Panc1 (cell line): Measurements from ENCODE around the gene R3HDML. TPM values are rescaled to one million over a fixed set of nuclear protein-coding genes. Genes with fewer than 3 reads are reported as not detected.

Source experiments
- ATAC-seq: fragments of 200-7000 bp; cut with Tn5 transposase; 2 replicates; pipeline ENCODE4 v1.9.1; 2020; ENCODE audit warnings: mild to moderate bottlenecking, moderate library complexity
- BruUV-seq: library from RNA; stranded (reverse); fragments of 400-500 nt; replicated peaks from 2 replicates; lab custom pipeline; 2021; lab: Mats Ljungman, UMichigan
- CTCF ChIA-PET: fragments of 300-600 bp; sonication (Branson Sonifier 250); formaldehyde crosslinking; loops from one replicate; lab custom pipeline; 2022; ENCODE audit warnings: antibody characterized with exemption; lab: Charles Lee
- POLR2A ChIA-PET: fragments of 300-600 bp; sonication (Branson Sonifier 250); formaldehyde crosslinking; loops from one replicate; lab custom pipeline; 2022; ENCODE audit warnings: antibody characterized with exemption; lab: Charles Lee
- DNase-seq: peaks from one replicate; pipeline ENCODE4 v3.0.0-alpha.2; 2010; ENCODE audit warnings: low read depth, low spot score
- H3K27ac ChIP-seq: 2 replicates; pipeline ENCODE4 v1.5.1; 2011; ENCODE audit warnings: mild to moderate bottlenecking, low read length, inconsistent platforms
- H3K27me3 ChIP-seq: fragments of 200-500 bp; sonication (Bioruptor generic); 2 replicates; pipeline ENCODE4 v1.6.0; 2014; ENCODE audit warnings: low read length, inconsistent platforms; ENCODE audit not compliant: control insufficient read depth, insufficient read depth
- H3K36me3 ChIP-seq: fragments of 200-500 bp; sonication (Bioruptor generic); 2 replicates; pipeline ENCODE4 v1.5.1; 2014; ENCODE audit warnings: inconsistent platforms, mild to moderate bottlenecking, low read length, moderate library complexity; ENCODE audit not compliant: control insufficient read depth, insufficient read depth
- H3K4me1 ChIP-seq: 2 replicates; pipeline ENCODE4 v1.5.1; 2011; ENCODE audit warnings: inconsistent platforms, mild to moderate bottlenecking, low read length, moderate library complexity; ENCODE audit not compliant: control insufficient read depth, insufficient read depth
- H3K4me3 ChIP-seq, 2 experiments: 2 replicates each; pipeline ENCODE4 v1.5.1; 2011 to 2012; ENCODE audit warnings: low read depth in 2 of 2, low read length in 2 of 2, mild to moderate bottlenecking in 2 of 2, inconsistent platforms in 1 of 2, moderate library complexity in 1 of 2
- H3K9me3 ChIP-seq: fragments of 200-500 bp; sonication (Bioruptor generic); 2 replicates; pipeline ENCODE4 v1.5.1; 2014; ENCODE audit warnings: low read depth, mild to moderate bottlenecking, inconsistent platforms, low read length, moderate library complexity; ENCODE audit not compliant: control insufficient read depth, insufficient read depth
- POLR2AphosphoS5 ChIP-seq: IDR thresholded peaks from 2 replicates; pipeline ENCODE4 v1.6.1; 2012; ENCODE audit warnings: mild to moderate bottlenecking, low read depth, low read length, moderate library complexity
- SIN3A ChIP-seq: IDR thresholded peaks from 2 replicates; pipeline ENCODE4 v1.6.1; 2012; ENCODE audit warnings: low read depth, mild to moderate bottlenecking, low read length, moderate library complexity, borderline replicate concordance; ENCODE audit not compliant: insufficient read depth
- TCF7L2 ChIP-seq: IDR thresholded peaks from 2 replicates; pipeline ENCODE4 v1.6.1; 2011; ENCODE audit warnings: mild to moderate bottlenecking, low read depth, low read length, inconsistent platforms
- in situ Hi-C: cut with HindIII; loops from 2 replicates; pipeline ENCODE4 v1.10.0; 2016; ENCODE audit warnings: low sequenced_read_pairs, low pct_unique_long_range_greater_than_20kb
- intact Hi-C: fragments of 100-400 bp; cut with micrococcal nuclease; formaldehyde crosslinking; loops from one replicate; pipeline ENCODE4 v1.10.0; 2022; ENCODE audit not compliant: unreplicated experiment
- total RNA-seq: library from RNA; stranded (reverse); gene quantifications from one replicate; pipeline ENCODE4 v1.2.1, GENCODE V29; 2021; ENCODE audit not compliant: unreplicated experiment
- TF ChIP-seq, protein P1 (sequence below), 2 experiments: IDR thresholded peaks; 2 replicates each; pipeline ENCODE4 v1.6.1; 2011 to 2012; ENCODE audit warnings: low read depth in 2 of 2, control low read depth in 1 of 2, low read length in 1 of 2, mild to moderate bottlenecking in 1 of 2, moderate library complexity in 1 of 2; ENCODE audit not compliant: insufficient read depth in 1 of 2
- TF ChIP-seq, protein P2 (sequence below): fragments of 450-650 bp; IDR thresholded peaks from 2 replicates; pipeline ENCODE4 v1.5.1; 2017; ENCODE audit warnings: mild to moderate bottlenecking

R3HDML gene
- total RNA-seq, 1 experiment from 2014 or later: not detected

DNA sequence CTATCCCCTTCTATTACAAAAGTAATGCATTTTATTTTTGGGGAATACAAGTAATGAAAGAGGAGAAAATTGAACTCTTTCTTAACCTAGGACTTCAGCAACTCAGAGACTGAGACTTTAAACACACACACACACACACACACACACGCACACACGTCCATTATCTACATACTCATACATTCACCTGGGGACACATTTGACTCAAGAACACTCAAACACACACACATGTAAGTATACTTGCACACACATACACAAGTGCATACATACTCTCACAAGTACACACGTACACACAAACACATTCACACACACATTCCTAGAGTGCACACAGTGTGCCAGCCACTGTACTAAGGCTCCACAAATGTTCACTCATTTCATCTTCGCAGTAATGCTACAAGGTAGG lies 2.1 kb upstream of the R3HDML start:
- Histone ChIP-seq H3K4me1 (no peaks in the 10 kb centered on the region), H3K4me3 (no peak overlapping the region), H3K27ac (no peak overlapping the region), H3K36me3 (no peaks in the 10 kb centered on the region), H3K27me3 (no peaks in the 10 kb centered on the region), H3K9me3 (no peaks in the 10 kb centered on the region)
- ChIA-PET CTCF (no interaction called here), POLR2A (no interaction called here)
- no peak for TF ChIP-seq SIN3A
- TF ChIP-seq, protein P1, sequence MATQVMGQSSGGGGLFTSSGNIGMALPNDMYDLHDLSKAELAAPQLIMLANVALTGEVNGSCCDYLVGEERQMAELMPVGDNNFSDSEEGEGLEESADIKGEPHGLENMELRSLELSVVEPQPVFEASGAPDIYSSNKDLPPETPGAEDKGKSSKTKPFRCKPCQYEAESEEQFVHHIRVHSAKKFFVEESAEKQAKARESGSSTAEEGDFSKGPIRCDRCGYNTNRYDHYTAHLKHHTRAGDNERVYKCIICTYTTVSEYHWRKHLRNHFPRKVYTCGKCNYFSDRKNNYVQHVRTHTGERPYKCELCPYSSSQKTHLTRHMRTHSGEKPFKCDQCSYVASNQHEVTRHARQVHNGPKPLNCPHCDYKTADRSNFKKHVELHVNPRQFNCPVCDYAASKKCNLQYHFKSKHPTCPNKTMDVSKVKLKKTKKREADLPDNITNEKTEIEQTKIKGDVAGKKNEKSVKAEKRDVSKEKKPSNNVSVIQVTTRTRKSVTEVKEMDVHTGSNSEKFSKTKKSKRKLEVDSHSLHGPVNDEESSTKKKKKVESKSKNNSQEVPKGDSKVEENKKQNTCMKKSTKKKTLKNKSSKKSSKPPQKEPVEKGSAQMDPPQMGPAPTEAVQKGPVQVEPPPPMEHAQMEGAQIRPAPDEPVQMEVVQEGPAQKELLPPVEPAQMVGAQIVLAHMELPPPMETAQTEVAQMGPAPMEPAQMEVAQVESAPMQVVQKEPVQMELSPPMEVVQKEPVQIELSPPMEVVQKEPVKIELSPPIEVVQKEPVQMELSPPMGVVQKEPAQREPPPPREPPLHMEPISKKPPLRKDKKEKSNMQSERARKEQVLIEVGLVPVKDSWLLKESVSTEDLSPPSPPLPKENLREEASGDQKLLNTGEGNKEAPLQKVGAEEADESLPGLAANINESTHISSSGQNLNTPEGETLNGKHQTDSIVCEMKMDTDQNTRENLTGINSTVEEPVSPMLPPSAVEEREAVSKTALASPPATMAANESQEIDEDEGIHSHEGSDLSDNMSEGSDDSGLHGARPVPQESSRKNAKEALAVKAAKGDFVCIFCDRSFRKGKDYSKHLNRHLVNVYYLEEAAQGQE (IDR thresholded peaks at IDR 0.05; ENCODE audit: insufficient read depth in 1 of 2, low read depth in 2 of 2, low read length in 1 of 2): no peak
- no peak for TF ChIP-seq TCF7L2
- no peak for TF ChIP-seq POLR2AphosphoS5
- TF ChIP-seq, protein P2, sequence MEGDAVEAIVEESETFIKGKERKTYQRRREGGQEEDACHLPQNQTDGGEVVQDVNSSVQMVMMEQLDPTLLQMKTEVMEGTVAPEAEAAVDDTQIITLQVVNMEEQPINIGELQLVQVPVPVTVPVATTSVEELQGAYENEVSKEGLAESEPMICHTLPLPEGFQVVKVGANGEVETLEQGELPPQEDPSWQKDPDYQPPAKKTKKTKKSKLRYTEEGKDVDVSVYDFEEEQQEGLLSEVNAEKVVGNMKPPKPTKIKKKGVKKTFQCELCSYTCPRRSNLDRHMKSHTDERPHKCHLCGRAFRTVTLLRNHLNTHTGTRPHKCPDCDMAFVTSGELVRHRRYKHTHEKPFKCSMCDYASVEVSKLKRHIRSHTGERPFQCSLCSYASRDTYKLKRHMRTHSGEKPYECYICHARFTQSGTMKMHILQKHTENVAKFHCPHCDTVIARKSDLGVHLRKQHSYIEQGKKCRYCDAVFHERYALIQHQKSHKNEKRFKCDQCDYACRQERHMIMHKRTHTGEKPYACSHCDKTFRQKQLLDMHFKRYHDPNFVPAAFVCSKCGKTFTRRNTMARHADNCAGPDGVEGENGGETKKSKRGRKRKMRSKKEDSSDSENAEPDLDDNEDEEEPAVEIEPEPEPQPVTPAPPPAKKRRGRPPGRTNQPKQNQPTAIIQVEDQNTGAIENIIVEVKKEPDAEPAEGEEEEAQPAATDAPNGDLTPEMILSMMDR: no peak
- intact Hi-C loops (no loop called here), in situ Hi-C loops (no loop called here)
- DNase-seq: no peak
- no TSS peak for BruUV-seq
- no peak for ATAC-seq

GRCh38 chr20:44335675-44336074 lies 1.2 kb upstream of the R3HDML start:
- ATAC-seq (no peak), DNase-seq (no peak)
- no peaks in the 10 kb centered on the region for H3K4me1 ChIP-seq
- in situ Hi-C loops (no loop called here), intact Hi-C loops (no loop called here)
- POLR2A ChIA-PET: no interaction called here
- CTCF ChIA-PET: no interaction called here
- H3K36me3 ChIP-seq: no peaks in the 10 kb centered on the region
- H3K9me3 ChIP-seq: no peaks in the 10 kb centered on the region
- H3K27me3 ChIP-seq: no peaks in the 10 kb centered on the region
- TF ChIP-seq SIN3A: no peak
- TF ChIP-seq, protein P2: no peak
- TF ChIP-seq POLR2AphosphoS5: no peak
- TF ChIP-seq TCF7L2: no peak
- no TSS peak for BruUV-seq
- H3K4me3 ChIP-seq: no peak overlapping the region
- H3K27ac ChIP-seq: no peak overlapping the region

- Histone ChIP-seq H3K27me3 (no peaks in the 10 kb centered on the region), H3K36me3 (no peaks in the 10 kb centered on the region), H3K4me3 (no peak overlapping the region), H3K9me3 (no peaks in the 10 kb centered on the region), H3K27ac (no peak overlapping the region), H3K4me1 (no peaks in the 10 kb centered on the region)
- DNase-seq (no peak), ATAC-seq (no peak)
- CTCF ChIA-PET: no interaction called here
- in situ Hi-C loops: no loop called here
- no peak for TF ChIP-seq TCF7L2
- TF ChIP-seq SIN3A: no peak
- TF ChIP-seq, protein P1 (IDR thresholded peaks at IDR 0.05; ENCODE audit: insufficient read depth in 1 of 2, low read depth in 2 of 2, low read length in 1 of 2): no peak
- TF ChIP-seq, protein P2: no peak
- no peak for TF ChIP-seq POLR2AphosphoS5
- intact Hi-C loops: no loop called here
- POLR2A ChIA-PET: no interaction called here
- no TSS peak for BruUV-seq
Observed at GRCh38 chr20:44336086-44336485, 757 bp upstream of the R3HDML start.
